Kasumi-1 (cell line): ENCODE results near the gene DNAJB4.
"Not testable (repeated sequence)": the region's sequence is repeated elsewhere in the genome, so short reads cannot be mapped to it uniquely, and the experiment has no call there.

ENCODE experiments used
- DNase-seq, 2 experiments: peaks; one replicate each; lab custom pipeline; 2025; lab: John Stamatoyannopoulos, UW

Gene DNAJB4

GRCh38 chr1:78004719-78005447 is at the start of gene DNAJB4:
Gene DNAJB4 (plus strand): TSS chr1:78004939. CDS start chr1:78005111, 172 bp downstream.
- DNase-seq: peak; percentile 99 to 100

GRCh38 chr1:77955709-77956108 is 49.0 kb upstream of the DNAJB4 start:
- no peak for DNase-seq

GRCh38 chr1:77956464-77956863 is 48.3 kb upstream of the DNAJB4 start:
- DNase-seq: no peak

DNA sequence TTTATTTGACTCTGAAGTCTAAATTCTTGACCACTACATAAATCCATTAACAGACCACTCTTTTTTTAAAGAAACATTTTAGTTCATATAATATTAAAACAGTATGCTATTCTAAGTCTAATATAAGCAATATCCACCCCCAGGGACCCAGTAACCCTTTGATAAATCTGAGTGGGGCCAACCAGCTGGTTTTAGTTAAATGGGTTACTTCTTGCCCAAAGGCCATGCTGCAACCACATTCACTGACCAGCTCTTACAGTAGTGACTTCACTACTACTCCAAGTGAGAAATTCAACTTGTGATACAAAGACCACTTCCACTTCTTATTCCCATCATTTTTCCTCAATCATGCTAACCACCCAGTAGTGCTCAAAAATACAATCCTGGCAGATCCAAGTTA is 46.3 kb upstream of the DNAJB4 start:
- no peak for DNase-seq

GRCh38 chr1:77958850-77959249 is 45.9 kb upstream of the DNAJB4 start:
- no peak for DNase-seq

- no peak for DNase-seq
Measured at GRCh38 chr1:77961392-77961791, 43.3 kb upstream of the DNAJB4 start.

DNA sequence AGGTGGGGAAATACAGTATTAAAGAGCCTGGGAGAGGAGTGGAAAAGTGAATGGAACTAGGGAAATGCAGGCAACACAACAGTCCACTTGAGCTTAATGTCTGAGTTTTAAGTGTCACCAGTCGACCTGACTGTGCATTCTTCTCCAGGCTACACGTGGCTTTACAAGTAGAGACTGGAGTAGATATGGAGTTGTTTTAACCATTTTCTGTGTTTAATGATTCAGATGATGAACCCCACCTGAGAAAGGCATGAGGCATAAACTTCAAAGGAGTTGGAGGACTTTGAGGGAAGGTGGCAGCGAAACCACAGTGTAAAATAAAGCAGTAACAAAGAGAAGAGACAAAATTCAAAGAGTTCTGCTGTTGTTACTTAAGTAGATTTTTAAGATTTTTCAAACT is 38.4 kb upstream of the DNAJB4 start:
- no peak for DNase-seq

- no peak for DNase-seq
Measured at GRCh38 chr1:77970192-77970591, 34.5 kb upstream of the DNAJB4 start.

- no peak for DNase-seq
Measured at GRCh38 chr1:77972080-77972479, 32.7 kb upstream of the DNAJB4 start.

- no peak for DNase-seq
Measured at GRCh38 chr1:77975386-77975785, 29.4 kb upstream of the DNAJB4 start.

- no peak for DNase-seq
Measured at GRCh38 chr1:77975907-77976306, 28.8 kb upstream of the DNAJB4 start.

GRCh38 chr1:77976433-77977076 is 28.2 kb upstream of the DNAJB4 start:
- DNase-seq: peak in 1 of 2 experiments; percentile 43

- DNase-seq: no peak
Measured at GRCh38 chr1:77977989-77978292, 26.8 kb upstream of the DNAJB4 start.

DNA sequence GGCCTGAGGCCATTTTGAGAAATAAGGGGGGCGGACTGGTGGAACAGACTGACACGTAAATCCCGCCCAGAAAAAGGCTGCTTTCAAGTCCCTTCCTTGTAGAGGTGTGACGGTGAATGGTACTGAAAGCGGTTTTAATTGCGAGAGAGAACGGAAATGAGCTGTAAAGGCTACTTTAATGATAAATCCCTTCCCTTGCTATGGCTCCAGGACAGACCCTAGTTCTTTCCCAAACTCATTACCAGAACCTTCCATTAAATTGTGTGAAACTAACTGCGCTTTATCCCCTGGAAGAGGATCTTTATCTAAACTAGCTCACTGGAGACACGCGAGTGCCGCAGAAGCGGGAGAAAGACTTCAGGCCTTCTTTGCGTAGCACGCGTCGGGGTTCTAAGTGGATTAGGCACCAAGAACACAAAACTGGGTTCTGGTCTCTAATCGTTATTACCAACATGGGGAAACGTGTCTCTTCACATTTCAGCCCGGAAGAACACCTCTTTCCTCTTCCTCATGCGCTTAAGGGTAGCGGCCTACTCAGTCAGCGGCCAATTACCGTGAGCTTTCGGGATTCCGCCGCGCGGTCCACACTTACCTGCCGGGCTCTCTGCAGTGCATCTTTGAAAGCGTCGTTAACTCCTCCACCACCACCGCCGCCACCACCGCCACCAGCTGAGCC is 26.3 kb upstream of the DNAJB4 start:
- DNase-seq: peak; percentile 90 to 92

GRCh38 chr1:77978969-77979876 is 25.5 kb upstream of the DNAJB4 start, which contains the start of gene FUBP1:
Gene FUBP1 (minus strand): TSS chr1:77979072. CDS start chr1:77979004, 68 bp downstream.
- peak; percentile 100 for DNase-seq

GRCh38 chr1:77983352-77983996 is 21.3 kb upstream of the DNAJB4 start:
- DNase-seq: not testable (repeated sequence)

- no peak for DNase-seq
Measured at GRCh38 chr1:77983997-77984355, 20.8 kb upstream of the DNAJB4 start.

- DNase-seq: no peak
Measured at GRCh38 chr1:77984629-77985028, 20.1 kb upstream of the DNAJB4 start.

GRCh38 chr1:77986810-77987209 is 17.9 kb upstream of the DNAJB4 start:
- DNase-seq: no peak

GRCh38 chr1:77987919-77988318 is 16.8 kb upstream of the DNAJB4 start:
- no peak for DNase-seq

GRCh38 chr1:77989744-77990143 is 15.0 kb upstream of the DNAJB4 start:
- DNase-seq: no peak
